ENCODE results near the gene RTN3.

DNA sequence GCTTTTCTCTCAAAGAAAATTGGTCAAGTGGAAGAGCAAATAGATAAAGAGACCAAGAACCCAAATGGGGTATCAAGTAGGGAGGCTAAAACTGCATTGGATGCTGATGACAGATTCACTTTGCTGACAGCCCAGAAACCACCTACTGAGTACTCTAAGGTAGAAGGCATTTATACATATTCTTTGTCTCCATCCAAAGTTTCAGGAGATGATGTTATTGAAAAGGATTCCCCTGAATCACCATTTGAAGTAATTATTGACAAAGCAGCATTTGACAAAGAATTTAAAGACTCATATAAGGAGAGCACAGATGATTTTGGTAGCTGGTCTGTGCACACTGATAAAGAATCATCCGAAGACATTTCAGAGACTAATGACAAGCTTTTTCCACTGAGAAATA is 37.7 kb downstream of the RTN3 start:
- no peak for TF ChIP-seq CTCF (conservative IDR thresholded peaks at IDR 0.05; ENCODE audit: low read length)
- no peak for TF ChIP-seq EZH2phosphoT487 (IDR thresholded peaks at IDR 0.05; ENCODE audit: borderline replicate concordance, low read depth, low read length)

Measured in OCI-LY7 (cell line).